ENCODE results near the gene PSME2.

The PSME2 gene

DNA sequence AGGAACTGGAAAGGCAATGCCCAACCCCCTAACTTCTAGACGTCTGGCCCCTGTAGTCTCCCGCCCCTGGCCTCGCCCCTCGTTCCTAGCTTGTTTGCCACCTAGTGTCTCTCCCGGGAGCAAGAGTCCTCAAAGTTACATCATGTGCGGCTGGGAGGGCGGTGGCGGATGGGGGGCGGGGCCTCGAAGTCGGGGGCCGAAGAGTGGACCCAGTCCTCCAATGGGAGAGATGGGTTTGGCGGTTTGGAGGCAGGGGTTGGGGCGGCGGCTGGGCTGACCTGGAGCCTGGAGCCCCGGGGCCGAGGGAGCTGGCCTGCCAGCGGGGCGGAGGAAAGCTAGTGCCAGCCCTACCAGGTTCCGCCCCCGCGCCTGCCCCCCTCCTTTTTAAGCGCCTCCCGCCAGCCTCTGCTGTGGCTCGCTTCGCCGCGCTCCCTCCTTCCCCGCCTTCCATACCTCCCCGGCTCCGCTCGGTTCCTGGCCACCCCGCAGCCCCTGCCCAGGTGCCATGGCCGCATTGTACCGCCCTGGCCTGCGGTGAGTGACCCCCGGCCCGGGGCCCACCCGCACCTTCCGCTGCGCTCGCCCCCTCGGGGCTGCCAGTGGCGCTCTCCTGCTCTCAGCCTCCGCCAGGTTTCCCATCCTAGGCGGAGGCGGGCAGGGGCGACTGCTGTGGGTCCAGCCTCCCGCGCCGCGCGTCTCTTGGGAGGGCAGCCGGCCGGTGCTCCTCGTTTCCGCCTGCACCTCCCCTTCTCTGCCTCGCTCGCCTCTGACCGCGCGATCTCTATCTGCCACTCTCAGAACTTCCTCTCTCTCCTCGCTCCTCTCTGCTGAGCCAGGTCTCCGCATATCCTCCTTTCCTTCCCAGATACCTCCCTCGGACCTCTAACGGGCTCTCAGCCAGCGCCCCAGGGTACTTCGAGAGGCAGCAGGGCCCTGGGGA is 52.2 kb downstream of the PSME2 start, which contains the start of gene PCK2 (continued):
- TF ChIP-seq, protein P1, sequence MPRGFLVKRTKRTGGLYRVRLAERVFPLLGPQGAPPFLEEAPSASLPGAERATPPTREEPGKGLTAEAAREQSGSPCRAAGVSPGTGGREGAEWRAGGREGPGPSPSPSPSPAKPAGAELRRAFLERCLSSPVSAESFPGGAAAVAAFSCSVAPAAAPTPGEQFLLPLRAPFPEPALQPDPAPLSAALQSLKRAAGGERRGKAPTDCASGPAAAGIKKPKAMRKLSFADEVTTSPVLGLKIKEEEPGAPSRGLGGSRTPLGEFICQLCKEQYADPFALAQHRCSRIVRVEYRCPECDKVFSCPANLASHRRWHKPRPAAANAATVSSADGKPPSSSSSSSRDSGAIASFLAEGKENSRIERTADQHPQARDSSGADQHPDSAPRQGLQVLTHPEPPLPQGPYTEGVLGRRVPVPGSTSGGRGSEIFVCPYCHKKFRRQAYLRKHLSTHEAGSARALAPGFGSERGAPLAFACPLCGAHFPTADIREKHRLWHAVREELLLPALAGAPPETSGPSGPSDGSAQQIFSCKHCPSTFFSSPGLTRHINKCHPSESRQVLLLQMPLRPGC (tag by site-specific recombination; IDR thresholded peaks at IDR 0.05): peak; percentile 14; the same call in 1 of the 2 replicates
- TF ChIP-seq ZNF248 (tag by site-specific recombination; IDR thresholded peaks at IDR 0.05) (no peak), BCL11A (tag by site-specific recombination; IDR thresholded peaks at IDR 0.05; ENCODE audit: low read depth) (no peak), ZNF76 (tag by site-specific recombination; IDR thresholded peaks at IDR 0.05; ENCODE audit: borderline replicate concordance, low read depth) (peak; percentile 80), HOXD13 (CRISPR knock-in tag; IDR thresholded peaks at IDR 0.05; ENCODE audit: borderline replicate concordance) (peak; percentile 99), WT1 (tag by site-specific recombination; IDR thresholded peaks at IDR 0.05) (no peak; the same call in 1 of the 2 replicates), KLF1 (tag by site-specific recombination; IDR thresholded peaks at IDR 0.05) (peak; percentile 84), ZNF830 (tag by site-specific recombination; IDR thresholded peaks at IDR 0.05; ENCODE audit: low read depth) (no peak), ZNF133 (tag by site-specific recombination; IDR thresholded peaks at IDR 0.05) (no peak), ZBTB17 (tag by site-specific recombination; IDR thresholded peaks at IDR 0.05) (peak; percentile 74), ZNF354C (tag by site-specific recombination; IDR thresholded peaks at IDR 0.05; ENCODE audit: borderline replicate concordance, low read depth) (no peak), ZNF10 (tag by site-specific recombination; IDR thresholded peaks at IDR 0.05) (0 out of 2 replicates have a peak, but pooled peaks have one; percentile 8), ZNF423 (tag by site-specific recombination; IDR thresholded peaks at IDR 0.05) (0 out of 2 replicates have a peak, but pooled peaks have one; percentile 27), ZNF175 (tag by site-specific recombination; IDR thresholded peaks at IDR 0.05) (no peak), ZNF837 (tag by site-specific recombination; IDR thresholded peaks at IDR 0.05) (no peak), ZNF239 (tag by site-specific recombination; IDR thresholded peaks at IDR 0.05) (peak; percentile 79; the same call in 1 of the 2 replicates), ZBTB20 (tag by site-specific recombination; IDR thresholded peaks at IDR 0.05) (peak; percentile 62), ZNF335 (tag by site-specific recombination; conservative IDR thresholded peaks at IDR 0.05) (peak; percentile 36; the same call in 1 of the 2 replicates), EGR2 (tag by site-specific recombination; IDR thresholded peaks at IDR 0.05; ENCODE audit: low read depth) (peak; percentile 90), RBAK (tag by site-specific recombination; IDR thresholded peaks at IDR 0.05) (no peak), GLIS2 (tag by site-specific recombination; IDR thresholded peaks at IDR 0.05) (peak; percentile 93), REPIN1 (tag by site-specific recombination; IDR thresholded peaks at IDR 0.05; ENCODE audit: low read depth) (peak; percentile 49; the same call in 1 of the 2 replicates), ZNF660 (tag by site-specific recombination; IDR thresholded peaks at IDR 0.05) (no peak), SP2 (tag by site-specific recombination; IDR thresholded peaks at IDR 0.05) (peak; percentile 81), ZNF629 (tag by site-specific recombination; IDR thresholded peaks at IDR 0.05) (0 out of 2 replicates have a peak, but pooled peaks have one; percentile 34), SP3 (tag by site-specific recombination; IDR thresholded peaks at IDR 0.05) (peak; percentile 94), KLF7 (tag by site-specific recombination; IDR thresholded peaks at IDR 0.05; ENCODE audit: borderline replicate concordance) (peak; percentile 70), ZNF510 (tag by site-specific recombination; IDR thresholded peaks at IDR 0.05; ENCODE audit: insufficient replicate concordance) (no peak)
- TF ChIP-seq, protein P2, sequence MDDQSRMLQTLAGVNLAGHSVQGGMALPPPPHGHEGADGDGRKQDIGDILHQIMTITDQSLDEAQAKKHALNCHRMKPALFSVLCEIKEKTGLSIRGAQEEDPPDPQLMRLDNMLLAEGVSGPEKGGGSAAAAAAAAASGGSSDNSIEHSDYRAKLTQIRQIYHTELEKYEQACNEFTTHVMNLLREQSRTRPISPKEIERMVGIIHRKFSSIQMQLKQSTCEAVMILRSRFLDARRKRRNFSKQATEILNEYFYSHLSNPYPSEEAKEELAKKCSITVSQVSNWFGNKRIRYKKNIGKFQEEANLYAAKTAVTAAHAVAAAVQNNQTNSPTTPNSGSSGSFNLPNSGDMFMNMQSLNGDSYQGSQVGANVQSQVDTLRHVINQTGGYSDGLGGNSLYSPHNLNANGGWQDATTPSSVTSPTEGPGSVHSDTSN (CRISPR knock-in tag; IDR thresholded peaks at IDR 0.05): peak; percentile 30; the same call in 1 of the 2 replicates
- TF ChIP-seq, protein P3, sequence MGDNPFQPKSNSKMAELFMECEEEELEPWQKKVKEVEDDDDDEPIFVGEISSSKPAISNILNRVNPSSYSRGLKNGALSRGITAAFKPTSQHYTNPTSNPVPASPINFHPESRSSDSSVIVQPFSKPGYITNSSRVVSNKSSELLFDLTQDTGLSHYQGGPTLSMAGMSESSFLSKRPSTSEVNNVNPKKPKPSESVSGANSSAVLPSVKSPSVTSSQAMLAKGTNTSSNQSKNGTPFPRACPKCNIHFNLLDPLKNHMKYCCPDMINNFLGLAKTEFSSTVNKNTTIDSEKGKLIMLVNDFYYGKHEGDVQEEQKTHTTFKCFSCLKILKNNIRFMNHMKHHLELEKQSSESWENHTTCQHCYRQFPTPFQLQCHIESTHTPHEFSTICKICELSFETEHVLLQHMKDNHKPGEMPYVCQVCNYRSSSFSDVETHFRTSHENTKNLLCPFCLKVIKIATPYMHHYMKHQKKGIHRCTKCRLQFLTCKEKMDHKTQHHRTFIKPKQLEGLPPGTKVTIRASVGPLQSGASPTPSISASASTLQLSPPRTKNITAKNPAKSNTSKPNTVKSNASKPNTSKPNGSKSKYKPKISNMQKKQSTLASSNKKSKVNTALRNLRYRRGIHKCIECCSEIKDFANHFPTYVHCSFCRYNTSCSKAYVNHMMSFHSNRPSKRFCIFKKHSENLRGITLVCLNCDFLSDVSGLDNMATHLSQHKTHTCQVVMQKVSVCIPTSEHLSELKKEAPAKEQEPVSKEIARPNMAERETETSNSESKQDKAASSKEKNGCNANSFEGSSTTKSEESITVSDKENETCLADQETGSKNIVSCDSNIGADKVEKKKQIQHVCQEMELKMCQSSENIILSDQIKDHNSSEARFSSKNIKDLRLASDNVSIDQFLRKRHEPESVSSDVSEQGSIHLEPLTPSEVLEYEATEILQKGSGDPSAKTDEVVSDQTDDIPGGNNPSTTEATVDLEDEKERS (tag by site-specific recombination; IDR thresholded peaks at IDR 0.05): no peak
- TF ChIP-seq, protein P4, sequence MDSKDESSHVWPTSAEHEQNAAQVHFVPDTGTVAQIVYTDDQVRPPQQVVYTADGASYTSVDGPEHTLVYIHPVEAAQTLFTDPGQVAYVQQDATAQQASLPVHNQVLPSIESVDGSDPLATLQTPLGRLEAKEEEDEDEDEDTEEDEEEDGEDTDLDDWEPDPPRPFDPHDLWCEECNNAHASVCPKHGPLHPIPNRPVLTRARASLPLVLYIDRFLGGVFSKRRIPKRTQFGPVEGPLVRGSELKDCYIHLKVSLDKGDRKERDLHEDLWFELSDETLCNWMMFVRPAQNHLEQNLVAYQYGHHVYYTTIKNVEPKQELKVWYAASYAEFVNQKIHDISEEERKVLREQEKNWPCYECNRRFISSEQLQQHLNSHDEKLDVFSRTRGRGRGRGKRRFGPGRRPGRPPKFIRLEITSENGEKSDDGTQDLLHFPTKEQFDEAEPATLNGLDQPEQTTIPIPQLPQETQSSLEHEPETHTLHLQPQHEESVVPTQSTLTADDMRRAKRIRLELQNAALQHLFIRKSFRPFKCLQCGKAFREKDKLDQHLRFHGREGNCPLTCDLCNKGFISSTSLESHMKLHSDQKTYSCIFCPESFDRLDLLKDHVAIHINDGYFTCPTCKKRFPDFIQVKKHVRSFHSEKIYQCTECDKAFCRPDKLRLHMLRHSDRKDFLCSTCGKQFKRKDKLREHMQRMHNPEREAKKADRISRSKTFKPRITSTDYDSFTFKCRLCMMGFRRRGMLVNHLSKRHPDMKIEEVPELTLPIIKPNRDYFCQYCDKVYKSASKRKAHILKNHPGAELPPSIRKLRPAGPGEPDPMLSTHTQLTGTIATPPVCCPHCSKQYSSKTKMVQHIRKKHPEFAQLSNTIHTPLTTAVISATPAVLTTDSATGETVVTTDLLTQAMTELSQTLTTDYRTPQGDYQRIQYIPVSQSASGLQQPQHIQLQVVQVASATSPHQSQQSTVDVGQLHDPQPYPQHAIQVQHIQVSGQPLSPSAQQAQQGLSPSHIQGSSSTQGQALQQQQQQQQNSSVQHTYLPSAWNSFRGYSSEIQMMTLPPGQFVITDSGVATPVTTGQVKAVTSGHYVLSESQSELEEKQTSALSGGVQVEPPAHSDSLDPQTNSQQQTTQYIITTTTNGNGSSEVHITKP (tag by site-specific recombination; IDR thresholded peaks at IDR 0.05): peak; percentile 26; the same call in 1 of the 2 replicates
